ENCODE measurements around the gene VRTN. TPM values are rescaled to one million over a fixed set of nuclear protein-coding genes. Genes with fewer than 3 reads are reported as not detected.

The VRTN gene
- 0.23 TPM in 1 of 2 replicates, not detected in the other for total RNA-seq (2011; cell fraction: chromatin; rRNA removed; ENCODE audit: low replicate concordance)
- total RNA-seq (2011; cell fraction: nucleolus; rRNA removed): 0.17 and 0.39 TPM in 2 replicates
- not detected in 2 replicates for total RNA-seq (2011; cell fraction: nucleoplasm; rRNA removed)
- 0.05 TPM in 1 of 2 replicates, not detected in the other for total RNA-seq (2014; rRNA removed)
- total RNA-seq (2014; rRNA removed; fragmentation: Illumina TruSeq; extraction: Trizol): not detected in 2 replicates
- total RNA-seq (2015; rRNA removed; fragmentation: Illumina TruSeq; extraction: Trizol): not detected in 2 replicates
- 0.09 and 0.11 TPM in 2 replicates for total RNA-seq (2021)
- polyA plus RNA-seq (2011; rRNA removed): 0.06 TPM in 1 of 2 replicates, not detected in the other
- polyA plus RNA-seq (2011; cell fraction: cytosol; rRNA removed): 0.01 and 0.09 TPM in 2 replicates
- not detected in 2 replicates for polyA plus RNA-seq (2011; cell fraction: nucleus; rRNA removed)
- not detected in 2 replicates for polyA plus RNA-seq (2012)
- polyA plus RNA-seq (2014; fragmentation: Illumina TruSeq; extraction: Trizol): not detected in 2 replicates
- polyA plus RNA-seq (2014; fragmentation: Nextera tagmentation; extraction: Ambion mirVana): not detected
- not detected in 2 replicates for polyA plus RNA-seq (2014; rRNA removed)
- polyA minus RNA-seq (2011; rRNA and poly(A)+ RNA removed): not detected in 2 replicates
- polyA minus RNA-seq (2011; cell fraction: cytosol; rRNA and poly(A)+ RNA removed): not detected in 2 replicates
- polyA minus RNA-seq (2011; cell fraction: nucleus; rRNA and poly(A)+ RNA removed): not detected in 2 replicates
- percentile 8 among the genes with signal in this experiment for Bru-seq, nascent RNA
- percentile 12 among the genes with signal in this experiment for BruChase-seq, experiment 1, labeled RNA remaining after a 2-hour chase
- BruChase-seq, experiment 2, labeled RNA remaining after a 6-hour chase: not detected
- long read RNA-seq, experiment 1: 0 reads
- long read RNA-seq, experiment 2: 0 reads
- long read RNA-seq, experiment 3: 0 reads

- intact Hi-C loops (cut with micrococcal nuclease) (no loop called here), in situ Hi-C loops (cut with MboI) (no loop called here)
- H3K9me3 ChIP-seq (replicated peaks; ENCODE audit: control insufficient read depth, insufficient read depth, low read depth, low read length): no peaks in the 10 kb centered on the region
- no TSS peak for BruUV-seq (replicated peaks)
- POLR2A ChIA-PET: interaction anchor here (1.1 kb wide), 1 partner anchor 30 kb away, joined by 3 read pairs; no protein-coding TSS in a partner anchor
- no peaks in the 10 kb centered on the region for H4K20me1 ChIP-seq (replicated peaks; ENCODE audit: control insufficient read depth, insufficient read depth, low read length)
- CTCF ChIA-PET (ENCODE audit: low intra/inter-chr PET ratio): no interaction called here
- ATAC-seq (peak; percentile 35; the same call in 2 of the 3 replicates), FAIRE-seq (no peak), DNase-seq (ENCODE audit: extremely low read depth in 1 of 4, low spot score in 3 of 4) (no peak)
- H3K4me2 ChIP-seq (ENCODE audit: insufficient read depth, low read length): peak within 1 kb of the TSS; percentile 37; the same call in 1 of the 2 replicates
- no peak within 1 kb of the TSS; the same call in 2 of the 3 replicates for H3K27ac ChIP-seq (ENCODE audit: extremely low read depth, low read depth, low read length)
- H2AFZ ChIP-seq (ENCODE audit: low read depth, low read length): peak within 1 kb of the TSS; percentile 51; the same call in 1 of the 2 replicates
- H3K36me3 ChIP-seq (ENCODE audit: control insufficient read depth, insufficient read depth, low read length): no peaks in the 10 kb centered on the region
- no peaks in the 10 kb centered on the region for H3K9me1 ChIP-seq (ENCODE audit: control insufficient read depth, insufficient read depth, low read length)
- no peaks in the 10 kb centered on the region; a peak in 1 of 5 replicates for H3K27me3 ChIP-seq (ENCODE audit: control insufficient read depth in 2 of 2, insufficient read depth in 2 of 2, low read length in 2 of 2)
- 0 out of 4 replicates have a peak within 1 kb of the TSS, but pooled peaks of 1 of the 2 experiments have one; percentile 4 for H3K9ac ChIP-seq (ENCODE audit: insufficient read depth in 1 of 2, low read depth in 2 of 2, low read length in 2 of 2)
- peaks cover 2 to 6% of the 10 kb centered on the region in 2 experiments; a peak in 4 of 5 replicates for H3K4me1 ChIP-seq (replicated peaks in 1 of 2; ENCODE audit: control insufficient read depth in 2 of 2, insufficient read depth in 2 of 2, low read length in 2 of 2)
- no peak within 1 kb of the TSS for H3K4me3 ChIP-seq
- H3K79me2 ChIP-seq (ENCODE audit: control insufficient read depth, insufficient read depth, low read length): no peaks in the 10 kb centered on the region
- WGBS (ENCODE audit: insufficient coverage, low coverage, missing lambda C conversion rate): 25% methylated on average over 9 of the region's 12 CpGs
- no peak for TF ChIP-seq GABPB2 (CRISPR knock-in tag; conservative IDR thresholded peaks at IDR 0.05)
- TF ChIP-seq HBP1 (CRISPR knock-in tag; IDR thresholded peaks at IDR 0.05): no peak
- no peak for TF ChIP-seq RBM34 (IDR thresholded peaks at IDR 0.05; ENCODE audit: borderline replicate concordance, insufficient read depth, low read length)
- no peak for TF ChIP-seq BHLHE40 (IDR thresholded peaks at IDR 0.05; ENCODE audit: low read length)
- no peak for TF ChIP-seq CGGBP1 (CRISPR knock-in tag; IDR thresholded peaks at IDR 0.05)
- no peak for TF ChIP-seq CSDE1 (IDR thresholded peaks at IDR 0.05)
- TF ChIP-seq SMAD1 (IDR thresholded peaks at IDR 0.05; ENCODE audit: low read depth, low read length, partially characterized antibody): no peak
- no peak for TF ChIP-seq PYGO2 (tag; IDR thresholded peaks at IDR 0.05)
Observed at GRCh38 chr14:74348241-74348734, at the start of gene VRTN. TSS of gene VRTN (plus strand) at chr14:74348471. CDS start at chr14:74356784, 8,313 bp downstream.
